RCC 7860 (cell line): Measurements from ENCODE around the gene MAGEA4.
"Not testable (repeated sequence)": the region's sequence is repeated elsewhere in the genome, so short reads cannot be mapped to it uniquely, and the experiment has no call there.

Experiments
- DNase-seq: peaks from one replicate; pipeline ENCODE4 v3.0.0-alpha.2; 2015; ENCODE audit warnings: low spot score
- FAIRE-seq: peaks from 2 replicates; lab custom pipeline; 2012; peaks lifted over from hg19 to GRCh38; lab: Jason Lieb, UNC

MAGEA4 gene

GRCh38 chrX:151912780-151913179 lies at the start of gene MAGEA4:
Gene MAGEA4 (plus strand): TSS chrX:151912889. CDS start chrX:151923665, 10,776 bp downstream.
- FAIRE-seq (no peak), DNase-seq (no peak)

GRCh38 chrX:151870602-151871001 lies 42.1 kb upstream of the MAGEA4 start:
- FAIRE-seq (peak; percentile 94), DNase-seq (peak; percentile 77)

GRCh38 chrX:151871244-151871643 lies 41.4 kb upstream of the MAGEA4 start:
- peak; percentile 93 for DNase-seq
- FAIRE-seq: peak; percentile 97

GRCh38 chrX:151873096-151873495 lies 39.6 kb upstream of the MAGEA4 start:
- DNase-seq (no peak), FAIRE-seq (no peak)

- FAIRE-seq: no peak
- no peak for DNase-seq
Observed at GRCh38 chrX:151875270-151876026, 37.2 kb upstream of the MAGEA4 start.

GRCh38 chrX:151878574-151878973 lies 34.1 kb upstream of the MAGEA4 start:
- no peak for DNase-seq
- FAIRE-seq: no peak

GRCh38 chrX:151879856-151880255 lies 32.8 kb upstream of the MAGEA4 start:
- no peak for FAIRE-seq

GRCh38 chrX:151880895-151881294 lies 31.8 kb upstream of the MAGEA4 start:
- FAIRE-seq (no peak), DNase-seq (no peak)

More at GRCh38 chrX:151879856-151880255, 32.8 kb upstream of the MAGEA4 start:
- DNase-seq: no peak

GRCh38 chrX:151889421-151889820 lies 23.3 kb upstream of the MAGEA4 start:
- FAIRE-seq (no peak), DNase-seq (no peak)

GRCh38 chrX:151896734-151897474 lies 15.8 kb upstream of the MAGEA4 start:
- DNase-seq (peak; percentile 5), FAIRE-seq (no peak)

- peak; percentile 7 for DNase-seq
- no peak for FAIRE-seq
Observed at GRCh38 chrX:151899622-151900021, 13.1 kb upstream of the MAGEA4 start.

- DNase-seq: no peak
- no peak for FAIRE-seq
Observed at GRCh38 chrX:151901826-151902225, 10.9 kb upstream of the MAGEA4 start.

- DNase-seq (peak; percentile 94), FAIRE-seq (peak; percentile 95)
Observed at GRCh38 chrX:151902813-151903591, 9.7 kb upstream of the MAGEA4 start.

GRCh38 chrX:151904989-151905388 lies 7.7 kb upstream of the MAGEA4 start:
- FAIRE-seq: no peak
- DNase-seq: no peak

- FAIRE-seq (no peak), DNase-seq (no peak)
Observed at GRCh38 chrX:151912221-151912620, 468 bp upstream of the MAGEA4 start.

GRCh38 chrX:151918736-151919135 lies 6.0 kb downstream of the MAGEA4 start:
- FAIRE-seq, DNase-seq: not testable (repeated sequence)

- FAIRE-seq (no peak), DNase-seq (no peak)
Observed at GRCh38 chrX:151919610-151920009, 6.9 kb downstream of the MAGEA4 start.

- no peak for FAIRE-seq
- no peak for DNase-seq
Observed at GRCh38 chrX:151920101-151920500, 7.4 kb downstream of the MAGEA4 start.

- FAIRE-seq: no peak
Observed at GRCh38 chrX:151920530-151920929, 7.8 kb downstream of the MAGEA4 start.

GRCh38 chrX:151921292-151921691 lies 8.6 kb downstream of the MAGEA4 start:
- DNase-seq (no peak), FAIRE-seq (no peak)

More at GRCh38 chrX:151920530-151920929, 7.8 kb downstream of the MAGEA4 start:
- DNase-seq: no peak

- no peak for FAIRE-seq
- DNase-seq: no peak
Observed at GRCh38 chrX:151921866-151922265, 9.2 kb downstream of the MAGEA4 start.
